Right atrium auricular region (tissue), 2 donors: ENCODE data around the gene FLVCR2. TPM values are rescaled to one million over a fixed set of nuclear protein-coding genes. Genes with fewer than 3 reads are reported as not detected.

Source experiments
- DNase-seq: peaks from one replicate; pipeline ENCODE4 v3.0.0-alpha.2; 2019; ENCODE audit warnings: low spot score
- H3K27ac ChIP-seq, 2 donors: fragments of 200-600 bp; sonication (generic); 1 replicate in 1 of 2; 2 replicates in 1 of 2; pipeline ENCODE4 v1.5.1; 2016 to 2019
- H3K27me3 ChIP-seq, 2 donors: fragments of 200-600 bp; sonication (generic); one replicate each; pipeline versions ENCODE4 v1.5.1 to v1.6.0; 2017 to 2019
- H3K36me3 ChIP-seq: fragments of 200-600 bp; sonication (generic); one replicate; pipeline ENCODE4 v1.5.1; 2016
- H3K4me1 ChIP-seq, 2 donors: fragments of 200-600 bp; sonication (generic); one replicate each; pipeline versions ENCODE4 v1.5.1 to v1.6.0; 2017 to 2019
- H3K4me3 ChIP-seq, 2 donors: fragments of 200-600 bp; sonication (generic); 1 replicate in 1 of 2; 2 replicates in 1 of 2; pipeline ENCODE4 v1.5.1; 2017 to 2019; ENCODE audit warnings: mild to moderate bottlenecking in 1 of 2, moderate library complexity in 1 of 2
- H3K9me3 ChIP-seq, 2 donors: fragments of 200-600 bp; sonication (generic); one replicate each; pipeline ENCODE4 v1.5.1; 2019
- total RNA-seq, 2 donors: library from RNA; depleted of rRNA; stranded (reverse); fragments of >200 nt; gene quantifications; one replicate each; pipeline ENCODE4 v1.1.0, GENCODE V29; 2016
- TF ChIP-seq, protein P1 (sequence below), 2 donors: fragments of 200-600 bp; sonication (generic); IDR thresholded peaks; one replicate each; pipeline ENCODE4 v1.5.1; 2019; ENCODE audit warnings: antibody characterized with exemption in 2 of 2

The FLVCR2 gene
- total RNA-seq, 2 donors from 2014 or later: 2.2 to 5.5 TPM

DNA sequence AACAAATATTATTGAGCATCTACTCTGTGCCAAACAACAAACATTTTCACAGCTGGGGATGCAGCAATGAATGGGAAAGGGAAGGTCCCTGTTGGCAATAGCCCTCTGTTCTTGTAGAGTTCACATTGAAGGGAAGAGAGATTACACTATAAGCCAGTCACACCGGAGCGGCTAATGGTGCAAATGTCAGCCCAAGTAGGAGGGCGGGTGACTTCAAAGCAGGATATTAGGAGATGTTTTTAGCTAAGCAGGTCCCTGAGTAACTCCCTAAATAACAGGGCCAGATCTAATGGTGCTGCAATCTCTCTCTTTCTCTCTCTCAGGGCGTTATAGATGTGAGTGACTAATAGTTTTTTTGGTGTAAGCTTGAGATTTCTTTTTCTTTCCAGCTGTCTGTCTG is 30.7 kb downstream of the FLVCR2 start:
- no peak for DNase-seq
- H3K9me3 ChIP-seq: no peaks in the 10 kb centered on the region
- TF ChIP-seq, protein P1, sequence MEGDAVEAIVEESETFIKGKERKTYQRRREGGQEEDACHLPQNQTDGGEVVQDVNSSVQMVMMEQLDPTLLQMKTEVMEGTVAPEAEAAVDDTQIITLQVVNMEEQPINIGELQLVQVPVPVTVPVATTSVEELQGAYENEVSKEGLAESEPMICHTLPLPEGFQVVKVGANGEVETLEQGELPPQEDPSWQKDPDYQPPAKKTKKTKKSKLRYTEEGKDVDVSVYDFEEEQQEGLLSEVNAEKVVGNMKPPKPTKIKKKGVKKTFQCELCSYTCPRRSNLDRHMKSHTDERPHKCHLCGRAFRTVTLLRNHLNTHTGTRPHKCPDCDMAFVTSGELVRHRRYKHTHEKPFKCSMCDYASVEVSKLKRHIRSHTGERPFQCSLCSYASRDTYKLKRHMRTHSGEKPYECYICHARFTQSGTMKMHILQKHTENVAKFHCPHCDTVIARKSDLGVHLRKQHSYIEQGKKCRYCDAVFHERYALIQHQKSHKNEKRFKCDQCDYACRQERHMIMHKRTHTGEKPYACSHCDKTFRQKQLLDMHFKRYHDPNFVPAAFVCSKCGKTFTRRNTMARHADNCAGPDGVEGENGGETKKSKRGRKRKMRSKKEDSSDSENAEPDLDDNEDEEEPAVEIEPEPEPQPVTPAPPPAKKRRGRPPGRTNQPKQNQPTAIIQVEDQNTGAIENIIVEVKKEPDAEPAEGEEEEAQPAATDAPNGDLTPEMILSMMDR (IDR thresholded peaks at IDR 0.05): no peak
- peak overlapping the region; percentile 34 to 52 for H3K27ac ChIP-seq
- peaks cover 0 to 35% of the 10 kb centered on the region in 2 donors for H3K4me1 ChIP-seq
- no peaks in the 10 kb centered on the region for H3K27me3 ChIP-seq
- no peak overlapping the region for H3K4me3 ChIP-seq
- H3K36me3 ChIP-seq: no peaks in the 10 kb centered on the region

DNA sequence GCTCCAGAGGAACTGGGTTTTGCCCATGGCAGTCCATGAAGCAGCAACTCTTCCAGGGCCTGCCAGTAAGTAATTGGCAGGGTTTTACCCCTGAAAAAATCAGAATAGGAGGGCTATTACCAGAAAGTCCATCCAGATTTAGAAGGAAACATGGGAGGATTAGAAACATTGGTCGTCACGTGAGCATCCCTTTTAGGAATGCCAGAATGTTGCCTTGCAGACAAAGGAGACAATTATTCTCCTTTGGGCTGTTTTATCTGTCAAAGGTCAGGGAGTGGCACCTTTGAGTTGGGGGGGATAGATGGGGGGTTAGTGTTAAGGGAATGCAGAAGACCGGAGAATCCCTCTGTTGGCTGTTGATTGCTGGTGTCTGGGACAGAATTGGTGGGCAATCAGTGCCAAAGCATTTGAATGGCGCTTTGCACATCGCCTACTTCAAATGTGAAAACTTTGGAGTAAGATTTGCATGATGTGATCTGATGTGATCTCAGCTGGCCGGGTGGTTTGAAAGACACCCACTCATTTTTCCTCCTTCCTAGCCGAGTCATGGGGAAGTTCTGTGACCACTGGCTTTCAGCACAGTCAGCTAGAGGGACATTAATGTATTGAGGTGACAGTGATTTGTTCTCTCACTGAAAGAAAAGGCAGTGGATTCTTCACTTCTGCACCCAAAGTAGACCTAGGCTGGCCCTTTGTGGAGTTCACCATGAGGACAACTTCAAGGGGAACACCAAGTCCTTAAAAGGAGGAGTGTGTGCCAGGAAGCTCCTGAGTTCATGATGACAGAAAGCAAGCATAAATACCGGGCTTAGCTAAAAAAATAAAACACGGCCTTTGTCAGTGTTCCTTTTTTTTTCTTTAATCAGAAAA is 31.4 kb downstream of the FLVCR2 start:
- DNase-seq: peak; percentile 69
- H3K4me3 ChIP-seq: no peak overlapping the region
- TF ChIP-seq, protein P1 (IDR thresholded peaks at IDR 0.05): no peak
- H3K36me3 ChIP-seq: no peaks in the 10 kb centered on the region
- H3K9me3 ChIP-seq: no peaks in the 10 kb centered on the region
- H3K27ac ChIP-seq: peak overlapping the region; percentile 34 to 67
- H3K27me3 ChIP-seq: no peaks in the 10 kb centered on the region
- H3K4me1 ChIP-seq: peaks cover 0 to 30% of the 10 kb centered on the region in 2 donors

DNA sequence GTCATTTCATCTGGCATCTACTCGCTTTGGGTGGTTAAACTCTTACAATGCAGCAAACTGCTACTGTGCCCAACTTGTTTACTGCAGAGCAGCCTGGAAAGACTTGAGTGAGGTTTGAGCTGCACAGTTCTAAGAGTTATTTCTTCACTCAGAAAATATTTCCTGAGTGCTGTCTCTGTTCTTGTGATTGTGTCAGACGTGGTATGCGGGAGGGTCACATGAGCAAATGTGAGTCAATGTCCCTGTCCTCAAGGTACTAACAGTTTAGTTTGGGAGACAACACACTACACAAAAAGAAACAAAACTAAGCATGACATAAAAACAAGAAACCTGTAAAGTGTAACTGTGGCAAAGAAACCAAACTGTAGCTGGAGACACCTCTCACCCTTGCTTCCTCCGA is 32.4 kb downstream of the FLVCR2 start:
- TF ChIP-seq, protein P1 (IDR thresholded peaks at IDR 0.05): no peak
- Histone ChIP-seq H3K36me3 (no peaks in the 10 kb centered on the region), H3K27ac (peak overlapping the region; percentile 34 to 67), H3K27me3 (no peaks in the 10 kb centered on the region), H3K4me3 (no peak overlapping the region), H3K4me1 (peaks cover 0 to 20% of the 10 kb centered on the region in 2 donors), H3K9me3 (no peaks in the 10 kb centered on the region)
- no peak for DNase-seq

DNA sequence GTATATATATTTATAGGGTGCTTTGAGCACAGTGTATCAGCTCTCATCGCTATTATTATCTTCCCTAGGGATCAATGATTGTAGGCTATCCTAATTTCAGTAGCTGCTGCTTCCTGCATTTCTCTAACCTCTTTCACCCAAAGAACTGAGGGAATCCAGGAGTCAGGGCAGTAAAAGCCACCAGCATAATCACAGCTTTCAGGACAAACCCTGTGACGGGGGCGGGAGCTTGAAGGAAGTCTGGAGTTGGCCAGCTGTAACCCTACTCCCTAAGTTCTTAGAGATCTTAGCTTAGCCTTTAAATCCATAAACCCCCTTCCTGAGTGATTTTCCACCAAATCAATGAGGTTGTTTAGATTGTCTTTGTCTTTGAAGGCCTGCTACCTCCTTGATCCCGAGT is 33.7 kb downstream of the FLVCR2 start:
- Histone ChIP-seq H3K9me3 (no peaks in the 10 kb centered on the region), H3K4me1 (peaks cover 0 to 14% of the 10 kb centered on the region in 2 donors), H3K4me3 (no peak overlapping the region), H3K36me3 (no peaks in the 10 kb centered on the region), H3K27ac (no peak overlapping the region), H3K27me3 (no peaks in the 10 kb centered on the region)
- no peak for DNase-seq
- TF ChIP-seq, protein P1 (IDR thresholded peaks at IDR 0.05): no peak

DNA sequence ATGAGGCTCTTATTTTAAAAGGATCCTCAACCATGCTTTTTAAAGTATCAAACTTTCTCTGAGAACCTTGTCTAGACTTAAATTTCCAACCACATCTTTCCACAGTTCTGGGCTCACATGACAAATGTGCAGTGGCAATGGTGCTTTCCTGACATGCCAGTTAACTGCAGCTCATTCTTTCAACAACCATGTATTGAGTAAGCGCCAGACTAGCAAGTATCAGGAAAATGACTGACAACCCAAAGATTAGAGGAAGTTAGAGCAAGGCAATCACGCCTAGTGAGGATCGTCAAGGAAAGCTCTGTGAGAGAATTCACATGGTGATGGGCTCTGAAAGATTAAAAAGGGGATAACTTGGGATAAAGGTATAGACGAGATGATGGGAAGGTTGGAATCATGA is 35.8 kb downstream of the FLVCR2 start:
- Histone ChIP-seq H3K36me3 (no peaks in the 10 kb centered on the region), H3K9me3 (no peaks in the 10 kb centered on the region), H3K27ac (no peak overlapping the region), H3K4me1 (peaks cover 0 to 14% of the 10 kb centered on the region in 2 donors), H3K4me3 (no peak overlapping the region), H3K27me3 (no peaks in the 10 kb centered on the region)
- TF ChIP-seq, protein P1 (IDR thresholded peaks at IDR 0.05): no peak
- DNase-seq: no peak
